GM19452 (cell line): Measurements from ENCODE around the gene SPTA1.
"Not testable (repeated sequence)": the region's sequence is repeated elsewhere in the genome, so short reads cannot be mapped to it uniquely, and the experiment has no call there.

Experiments used
- ATAC-seq: cut with Tn5 transposase; IDR thresholded peaks from one replicate; pipeline ENCODE4 v1.9.1; 2021; ENCODE audit not compliant: unreplicated experiment

The SPTA1 gene

GRCh38 chr1:158686111-158687009 lies at the start of gene SPTA1:
SPTA1 (minus strand) TSS chr1:158686715; CDS start chr1:158686517, 198 bp downstream.
- ATAC-seq = no peak

GRCh38 chr1:158735848-158736247 lies 49.3 kb upstream of the SPTA1 start:
- ATAC-seq = no peak

- ATAC-seq = no peak
Observed at GRCh38 chr1:158732524-158732923, 46.0 kb upstream of the SPTA1 start.

- no peak for ATAC-seq
Observed at GRCh38 chr1:158731707-158732106, 45.2 kb upstream of the SPTA1 start.

GRCh38 chr1:158730453-158730852 lies 43.9 kb upstream of the SPTA1 start:
- no peak for ATAC-seq

- ATAC-seq = no peak
Observed at GRCh38 chr1:158728510-158729225, 42.2 kb upstream of the SPTA1 start.

GRCh38 chr1:158724442-158724841 lies 37.9 kb upstream of the SPTA1 start:
- no peak for ATAC-seq

GRCh38 chr1:158720620-158721019 lies 34.1 kb upstream of the SPTA1 start, which contains the start of gene OR6K3:
OR6K3 (minus strand) TSS chr1:158720720; CDS start chr1:158718115, 2,605 bp downstream.
- ATAC-seq = no peak

- ATAC-seq = no peak
Observed at GRCh38 chr1:158719664-158720063, 33.1 kb upstream of the SPTA1 start.

- ATAC-seq = no peak
Observed at GRCh38 chr1:158717344-158717743, 30.8 kb upstream of the SPTA1 start.

GRCh38 chr1:158716335-158716734 lies 29.8 kb upstream of the SPTA1 start:
- ATAC-seq = no peak

GRCh38 chr1:158714754-158715153 lies 28.2 kb upstream of the SPTA1 start:
- ATAC-seq = no peak

GRCh38 chr1:158711098-158711497 lies 24.6 kb upstream of the SPTA1 start:
- ATAC-seq = no peak

- ATAC-seq = no peak
Observed at GRCh38 chr1:158706096-158706495, 19.6 kb upstream of the SPTA1 start.

GRCh38 chr1:158700552-158700951 lies 14.0 kb upstream of the SPTA1 start, which contains the start of gene OR6K2:
OR6K2 (minus strand) TSS chr1:158700652; CDS start chr1:158700652, 0 bp downstream.
- ATAC-seq = no peak

- ATAC-seq = no peak
Observed at GRCh38 chr1:158694596-158694995, 8.1 kb upstream of the SPTA1 start.

- ATAC-seq = no peak
Observed at GRCh38 chr1:158692356-158692755, 5.8 kb upstream of the SPTA1 start.

- ATAC-seq = no peak
Observed at GRCh38 chr1:158691907-158692306, 5.4 kb upstream of the SPTA1 start.

GRCh38 chr1:158691149-158691548 lies 4.6 kb upstream of the SPTA1 start:
- not testable (repeated sequence) for ATAC-seq

- no peak for ATAC-seq
Observed at GRCh38 chr1:158689875-158690274, 3.4 kb upstream of the SPTA1 start.

- no peak for ATAC-seq
Observed at GRCh38 chr1:158689110-158689509, 2.6 kb upstream of the SPTA1 start.

- not testable (repeated sequence) for ATAC-seq
Observed at GRCh38 chr1:158688343-158688742, 1.8 kb upstream of the SPTA1 start.
